A549 (cell line): ENCODE results near the gene RHOB. TPM values are rescaled to one million over a fixed set of nuclear protein-coding genes. Genes with fewer than 3 reads are reported as not detected.
A peak's percentile ranks its signal among the peaks of the same experiment; 100 is the strongest.
"Not testable (repeated sequence)": the region's sequence is repeated elsewhere in the genome, so short reads cannot be mapped to it uniquely, and the experiment has no call there.

Source experiments
- ATAC-seq, 2 experiments: fragments of 200-7000 bp in 1 of 2; fragments of >200 bp in 1 of 2; cut with Nextera tagmentation in 1 of 2; cut with Tn5 transposase in 1 of 2; 3 replicates each; pipeline versions ENCODE4 v1.8.0 to v1.9.1; 2018 to 2020; ENCODE audit warnings: mild to moderate bottlenecking in 1 of 2, moderate library complexity in 1 of 2
- CTCF ChIA-PET: fragments of 300-600 bp; sonication (Branson Sonifier 250); formaldehyde crosslinking; extraction: SDS; loops from one replicate; lab custom pipeline; 2021; ENCODE audit warnings: antibody characterized with exemption, inconsistent platforms; lab: Yijun Ruan, JAX
- POLR2A ChIA-PET: fragments of 350-600 bp; formaldehyde crosslinking; extraction: SDS; loops from one replicate; lab custom pipeline; 2021; ENCODE audit warnings: antibody characterized with exemption, inconsistent platforms; lab: Yijun Ruan, JAX
- DNase-seq, 2 experiments: peaks; one replicate each; pipeline versions ENCODE4 v3.0.0 to v3.0.0-alpha.2; 2011 to 2016; ENCODE audit warnings: low read depth in 1 of 2, low spot score in 1 of 2
- FAIRE-seq: peaks from 2 replicates; lab custom pipeline; 2011; peaks lifted over from hg19 to GRCh38; lab: Jason Lieb, UNC
- H3K27ac ChIP-seq, 2 experiments: fragments of >200 bp; sonication (Bioruptor Twin); formaldehyde crosslinking; 3 replicates each; pipeline ENCODE4 v1.5.1; 2016 to 2017
- H3K4me1 ChIP-seq: fragments of >200 bp; sonication (Bioruptor Twin); formaldehyde crosslinking; 3 replicates; pipeline ENCODE4 v1.6.1; 2016
- H3K4me2 ChIP-seq: fragments of >200 bp; sonication (Bioruptor Twin); formaldehyde crosslinking; 3 replicates; pipeline ENCODE4 v1.6.1; 2016
- H3K4me3 ChIP-seq: fragments of >200 bp; sonication (Bioruptor Twin); formaldehyde crosslinking; 3 replicates; pipeline ENCODE4 v1.5.1; 2016
- H3K9me3 ChIP-seq: fragments of >200 bp; sonication (Bioruptor Twin); formaldehyde crosslinking; 3 replicates; pipeline ENCODE4 v1.6.1; 2016
- BCL3 ChIP-seq: fragments of >200 bp; sonication (Bioruptor Twin); formaldehyde crosslinking; IDR thresholded peaks from 3 replicates; pipeline ENCODE4 v1.6.1; 2016
- FOXS1 ChIP-seq: fragments of 250-450 bp; sonication (Bioruptor Pico); IDR thresholded peaks from 2 replicates; pipeline ENCODE4 v1.5.0; 2020; ENCODE audit warnings: mild to moderate bottlenecking, moderate library complexity
- HDAC2 ChIP-seq: fragments of 200-600 bp; sonication (generic); IDR thresholded peaks from 2 replicates; pipeline ENCODE4 v1.6.1; 2016
- KDM1A ChIP-seq: fragments of 200-600 bp; sonication (generic); IDR thresholded peaks from 2 replicates; pipeline ENCODE4 v1.6.1; 2016; ENCODE audit warnings: low read depth, mild to moderate bottlenecking
- NPAS2 ChIP-seq: fragments of 250-450 bp; sonication (Bioruptor Pico); IDR thresholded peaks from 2 replicates; pipeline ENCODE4 v1.8.0; 2022; ENCODE audit warnings: mild to moderate bottlenecking, moderate library complexity, borderline replicate concordance
- PHF8 ChIP-seq: fragments of 200-600 bp; sonication (generic); IDR thresholded peaks from 2 replicates; pipeline ENCODE4 v1.6.1; 2016; ENCODE audit warnings: low read depth, mild to moderate bottlenecking, antibody characterized with exemption, moderate library complexity, borderline replicate concordance
- POLR2A ChIP-seq: IDR thresholded peaks from 2 replicates; pipeline ENCODE4 v1.6.1; 2012; ENCODE audit warnings: mild to moderate bottlenecking, low read length
- POLR2AphosphoS2 ChIP-seq: conservative IDR thresholded peaks from 2 replicates; pipeline ENCODE4 v1.6.1; 2012; ENCODE audit warnings: low read length, improper control_type of control experiment, inconsistent platforms
- RARB ChIP-seq: fragments of 250-450 bp; sonication (Bioruptor Pico); IDR thresholded peaks from 2 replicates; pipeline ENCODE4 v1.8.0; 2021; ENCODE audit warnings: mild to moderate bottlenecking, moderate library complexity
- REST ChIP-seq: fragments of 200-600 bp; sonication (generic); IDR thresholded peaks from 2 replicates; pipeline ENCODE4 v1.6.1; 2016; ENCODE audit warnings: antibody characterized with exemption, mild to moderate bottlenecking, moderate library complexity
- TFCP2L1 ChIP-seq: fragments of 250-450 bp; sonication (Bioruptor Pico); IDR thresholded peaks from 2 replicates; pipeline ENCODE4 v1.5.0; 2021; ENCODE audit warnings: mild to moderate bottlenecking
- TP53 ChIP-seq: fragments of 250-450 bp; sonication (Bioruptor Pico); IDR thresholded peaks from 2 replicates; pipeline ENCODE4 v1.5.0; 2021; ENCODE audit warnings: mild to moderate bottlenecking, moderate library complexity
- WGBS: methylation state at CpG from one replicate; pipeline ENCODE4 v1.1.6; 2017; ENCODE audit errors: missing lambda C conversion rate; 5-methylcytosine and 5-hydroxymethylcytosine counted together
- polyA plus RNA-seq, 4 experiments: library from polyadenylated mRNA; depleted of rRNA in 3 of 4; stranded (reverse); fragments of >200 nt; fragmentation: RNase III in 1 of 4; extraction: RNeasy Plus Mini Kit Qiagen cat#74134 plus additional on column Dnase treatment in 1 of 4; gene quantifications; 2 replicates in 3 of 4; 3 replicates in 1 of 4; pipeline ENCODE4 v1.2.3, GENCODE V29; 2011 to 2017

Gene RHOB
- polyA plus RNA-seq, 2 of the 4 experiments (the other 2 are of a cell fraction), result 84.5 to 157 TPM

GRCh38 chr2:20491739-20492531 lies 45.1 kb downstream of the RHOB start:
- ATAC-seq (peak in 1 of 2 experiments; percentile 48; a peak in 3 of 6 replicates), DNase-seq (peak in 1 of 2 experiments; percentile 22), FAIRE-seq (no peak)
- 70% methylated on average over 15 of the region's 15 CpGs for WGBS
- CTCF ChIA-PET, result interaction anchor here (1.2 kb wide), 1 partner anchor 150 kb away, joined by 4 read pairs; no protein-coding TSS in a partner anchor
- Histone ChIP-seq H3K9me3 (no peaks in the 10 kb centered on the region), H3K27ac (peak overlapping the region; percentile 45 to 63; a peak in 5 of 6 replicates), H3K4me1 (peaks cover 31% of the 10 kb centered on the region), H3K4me3 (no peak overlapping the region), H3K4me2 (peak overlapping the region; percentile 43)
- TF ChIP-seq TFCP2L1 (CRISPR knock-in tag), result no peak
- POLR2A ChIA-PET, result no interaction called here

GRCh38 chr2:20493095-20493494 lies 46.2 kb downstream of the RHOB start:
- H3K9me3 ChIP-seq, H3K27ac ChIP-seq, H3K4me2 ChIP-seq, ATAC-seq, POLR2A ChIA-PET, FAIRE-seq, DNase-seq, H3K4me3 ChIP-seq: not testable (repeated sequence)
- 69% methylated on average over 3 of the region's 3 CpGs for WGBS
- peaks cover 31% of the 10 kb centered on the region for H3K4me1 ChIP-seq
- CTCF ChIA-PET, result interaction anchor here (1.2 to 1.5 kb wide), 2 partner anchors 9 to 149 kb away, joined by 3 to 4 read pairs; no protein-coding TSS in a partner anchor

GRCh38 chr2:20494241-20494640 lies 47.4 kb downstream of the RHOB start:
- Histone ChIP-seq H3K9me3 (no peaks in the 10 kb centered on the region), H3K4me2 (no peak overlapping the region), H3K4me3 (no peak overlapping the region)
- POLR2A ChIA-PET, result no interaction called here
- DNase-seq (no peak), ATAC-seq (no peak), FAIRE-seq (no peak)
- no peak for TF ChIP-seq REST
- no peak for TF ChIP-seq POLR2AphosphoS2
- no peak for TF ChIP-seq BCL3
- TF ChIP-seq RARB (CRISPR knock-in tag), result no peak
- TF ChIP-seq PHF8, result no peak
- TF ChIP-seq KDM1A, result no peak
- TF ChIP-seq TP53 (CRISPR knock-in tag), result no peak
- TF ChIP-seq NPAS2 (CRISPR knock-in tag), result no peak
- TF ChIP-seq HDAC2, result no peak
- TF ChIP-seq FOXS1, result no peak
- TF ChIP-seq POLR2A, result no peak
- TF ChIP-seq, all 56 proteins: peak for 0
- H3K4me1 ChIP-seq, result peaks cover 31% of the 10 kb centered on the region
- 12% methylated on average over 1 of the region's 1 CpG for WGBS
- H3K27ac ChIP-seq, result peak overlapping the region; percentile 13 to 52; a peak in 3 of 6 replicates
- CTCF ChIA-PET, result interaction anchor here (0.8 to 1.5 kb wide), 3 partner anchors 10 to 140 kb away, joined by 3 read pairs; no protein-coding TSS in a partner anchor
